Caco-2 (cell line): ENCODE data around the gene SLC6A18. TPM values are rescaled to one million over a fixed set of nuclear protein-coding genes. Genes with fewer than 3 reads are reported as not detected.
"Not testable (repeated sequence)": the region's sequence is repeated elsewhere in the genome, so short reads cannot be mapped to it uniquely, and the experiment has no call there.

Experiments
- BruUV-seq: library from RNA; stranded (reverse); fragments of 400-500 nt; replicated peaks from 2 replicates; lab custom pipeline; 2021; lab: Mats Ljungman, UMichigan
- CTCF ChIA-PET: fragments of 300-600 bp; sonication (Branson Sonifier 250); formaldehyde crosslinking; loops from one replicate; lab custom pipeline; 2022; ENCODE audit warnings: antibody characterized with exemption; lab: Charles Lee
- POLR2A ChIA-PET: fragments of 300-600 bp; sonication (Branson Sonifier 250); formaldehyde crosslinking; loops from one replicate; lab custom pipeline; 2022; ENCODE audit warnings: antibody characterized with exemption; lab: Charles Lee
- DNase-seq, 2 experiments: peaks; one replicate each; pipeline versions ENCODE4 v3.0.0 to v3.0.0-alpha.2; 2020 to 2022
- H3K27me3 ChIP-seq: replicated peaks from 2 replicates; pipeline ENCODE4 v1.6.0; 2011; ENCODE audit warnings: low read length; ENCODE audit not compliant: control insufficient read depth, insufficient read depth
- H3K36me3 ChIP-seq: 2 replicates; pipeline ENCODE4 v1.5.1; 2011; ENCODE audit warnings: low read length; ENCODE audit not compliant: control insufficient read depth, insufficient read depth
- H3K4me1 ChIP-seq: fragments of 250-450 bp; sonication (Bioruptor Pico); 2 replicates; pipeline ENCODE4 v1.5.1; 2020; ENCODE audit warnings: mild to moderate bottlenecking
- H3K4me3 ChIP-seq: 2 replicates; pipeline ENCODE4 v1.5.1; 2011; ENCODE audit warnings: low read depth, mild to moderate bottlenecking, control low read depth, low read length
- H3K9me3 ChIP-seq: fragments of 250-450 bp; sonication (Bioruptor Pico); 2 replicates; pipeline ENCODE4 v1.5.1; 2020; ENCODE audit warnings: mild to moderate bottlenecking, moderate library complexity
- H3K27ac Mint-ChIP-seq: one replicate; pipeline ENCODE4 v1.8.0; 2022; ENCODE audit warnings: mixed read lengths; ENCODE audit not compliant: unreplicated experiment
- H3K27me3 Mint-ChIP-seq: one replicate; pipeline ENCODE4 v1.8.0; 2022; ENCODE audit warnings: mixed read lengths; ENCODE audit not compliant: insufficient read depth, unreplicated experiment
- H3K36me3 Mint-ChIP-seq: one replicate; pipeline ENCODE4 v1.8.0; 2022; ENCODE audit warnings: mild to moderate bottlenecking, mixed read lengths; ENCODE audit not compliant: insufficient read depth, unreplicated experiment
- H3K4me1 Mint-ChIP-seq: one replicate; pipeline ENCODE4 v1.8.0; 2022; ENCODE audit warnings: low read depth, mixed read lengths; ENCODE audit not compliant: unreplicated experiment
- H3K4me3 Mint-ChIP-seq: one replicate; pipeline ENCODE4 v1.8.0; 2022; ENCODE audit warnings: mild to moderate bottlenecking, moderate library complexity, mixed read lengths; ENCODE audit not compliant: unreplicated experiment
- H3K9me3 Mint-ChIP-seq: one replicate; pipeline ENCODE4 v1.8.0; 2022; ENCODE audit warnings: mixed read lengths; ENCODE audit not compliant: unreplicated experiment
- CTCF ChIP-seq, 2 experiments: fragments of 200-600 bp in 1 of 2; IDR thresholded peaks; 1 replicate in 1 of 2; 2 replicates in 1 of 2; pipeline versions ENCODE4 v1.5.1 to v1.8.0; 2011 to 2022; ENCODE audit warnings: antibody characterized with exemption in 1 of 2, control low read depth in 1 of 2, inconsistent platforms in 1 of 2, low read depth in 1 of 2, low read length in 1 of 2, mild to moderate bottlenecking in 1 of 2, moderate library complexity in 1 of 2; ENCODE audit not compliant: insufficient read depth in 1 of 2, severe bottlenecking in 1 of 2, unreplicated experiment in 1 of 2
- intact Hi-C: fragments of 100-400 bp; cut with micrococcal nuclease; formaldehyde crosslinking; loops from one replicate; pipeline ENCODE4 v1.10.0; 2022; ENCODE audit not compliant: unreplicated experiment
- total RNA-seq: library from RNA; stranded (reverse); gene quantifications from 2 replicates; pipeline ENCODE4 v1.2.3, GENCODE V29; 2022

The SLC6A18 gene
- total RNA-seq, 1 experiment from 2014 or later = not detected

GRCh38 chr5:1273745-1274144 is 48.6 kb downstream of the SLC6A18 start:
- ChIA-PET CTCF (no interaction called here), POLR2A (no interaction called here)
- H3K36me3 Mint-ChIP-seq = no peaks in the 10 kb centered on the region
- H3K9me3 ChIP-seq = no peaks in the 10 kb centered on the region
- no TSS peak for BruUV-seq
- no peaks in the 10 kb centered on the region for H3K4me1 ChIP-seq
- no peak overlapping the region for H3K4me3 Mint-ChIP-seq
- H3K27me3 ChIP-seq = no peaks in the 10 kb centered on the region
- H3K4me3 ChIP-seq = no peak overlapping the region
- no peaks in the 10 kb centered on the region for H3K27me3 Mint-ChIP-seq
- no peak for TF ChIP-seq CTCF (IDR thresholded peaks at IDR 0.05; ENCODE audit: insufficient read depth in 1 of 2, low read depth in 1 of 2, low read length in 1 of 2, severe bottlenecking in 1 of 2, unreplicated experiment in 1 of 2)
- intact Hi-C loops = no loop called here
- no peaks in the 10 kb centered on the region for H3K4me1 Mint-ChIP-seq
- H3K9me3 Mint-ChIP-seq = no peaks in the 10 kb centered on the region
- no peak overlapping the region for H3K27ac Mint-ChIP-seq
- no peak for DNase-seq
- H3K36me3 ChIP-seq = no peaks in the 10 kb centered on the region

GRCh38 chr5:1274471-1274870 is 49.3 kb downstream of the SLC6A18 start:
- Histone ChIP-seq H3K9me3 (no peaks in the 10 kb centered on the region), H3K4me3 (no peak overlapping the region), H3K4me1 (no peaks in the 10 kb centered on the region), H3K27me3 (no peaks in the 10 kb centered on the region), H3K36me3 (no peaks in the 10 kb centered on the region)
- intact Hi-C loops = no loop called here
- BruUV-seq = no TSS peak
- TF ChIP-seq CTCF (IDR thresholded peaks at IDR 0.05; ENCODE audit: insufficient read depth in 1 of 2, low read depth in 1 of 2, low read length in 1 of 2, severe bottlenecking in 1 of 2, unreplicated experiment in 1 of 2) = no peak
- DNase-seq = no peak
- Mint-ChIP-seq H3K36me3 (no peaks in the 10 kb centered on the region), H3K27me3 (no peaks in the 10 kb centered on the region), H3K9me3 (no peaks in the 10 kb centered on the region), H3K4me1 (no peaks in the 10 kb centered on the region), H3K27ac (no peak overlapping the region), H3K4me3 (no peak overlapping the region)
- ChIA-PET POLR2A (no interaction called here), CTCF (no interaction called here)

- H3K36me3 Mint-ChIP-seq, H3K27ac Mint-ChIP-seq, DNase-seq, H3K4me1 Mint-ChIP-seq, POLR2A ChIA-PET, H3K9me3 Mint-ChIP-seq, CTCF ChIA-PET, BruUV-seq, H3K9me3 ChIP-seq, H3K4me3 Mint-ChIP-seq, H3K36me3 ChIP-seq, H3K27me3 Mint-ChIP-seq, intact Hi-C loops, H3K27me3 ChIP-seq, H3K4me1 ChIP-seq, H3K4me3 ChIP-seq: not testable (repeated sequence)
These were observed 50.5 kb downstream of the SLC6A18 start for GRCh38 chr5:1275397-1276391.
